CD4-positive, alpha-beta T cell (primary cell): ENCODE data around the gene ALK. TPM values are rescaled to one million over a fixed set of nuclear protein-coding genes. Genes with fewer than 3 reads are reported as not detected.

Experiments
- ATAC-seq: fragments of 200-7000 bp; cut with Tn5 transposase; one replicate; pipeline ENCODE4 v1.10.0; 2022; ENCODE audit warnings: mild to moderate bottlenecking; ENCODE audit not compliant: poor library complexity
- CTCF ChIA-PET: fragments of 350-600 bp; sonication (Branson Sonifier 250); formaldehyde crosslinking; loops from one replicate; lab custom pipeline; 2021; ENCODE audit warnings: antibody characterized with exemption, inconsistent platforms; lab: Charles Lee
- POLR2A ChIA-PET: fragments of 350-600 bp; sonication (Branson Sonifier 250); formaldehyde crosslinking; loops from one replicate; lab custom pipeline; 2021; ENCODE audit warnings: antibody characterized with exemption, inconsistent platforms; lab: Charles Lee
- DNase-seq, 14 experiments: peaks; one replicate each; pipeline ENCODE4 v3.0.0-alpha.2; 2013 to 2020; ENCODE audit warnings: mixed read lengths in 2 of 14
- H3K27ac ChIP-seq, 2 donors: one replicate each; pipeline versions ENCODE4 v1.5.1 to v1.7.0; 2013; ENCODE audit warnings: low read length in 2 of 2, low read depth in 1 of 2, mild to moderate bottlenecking in 1 of 2
- H3K27me3 ChIP-seq, 2 experiments: 1 replicate in 1 of 2; 2 replicates in 1 of 2; pipeline versions ENCODE4 v1.6.1 to v1.7.0; 2013; ENCODE audit warnings: low read length in 2 of 2, control low read depth in 1 of 2, mild to moderate bottlenecking in 1 of 2, moderate library complexity in 1 of 2; ENCODE audit not compliant: insufficient read depth in 2 of 2, control insufficient read depth in 1 of 2
- H3K36me3 ChIP-seq: one replicate; pipeline ENCODE4 v1.6.1; 2013; ENCODE audit warnings: low read length, control low read depth; ENCODE audit not compliant: insufficient read depth
- H3K4me1 ChIP-seq: one replicate; pipeline ENCODE4 v1.6.1; 2013; ENCODE audit warnings: low read length, control low read depth; ENCODE audit not compliant: insufficient read depth
- H3K4me3 ChIP-seq: one replicate; pipeline ENCODE4 v1.5.1; 2013; ENCODE audit warnings: mild to moderate bottlenecking, low read length, moderate library complexity
- H3K9me3 ChIP-seq, 2 experiments: 1 replicate in 1 of 2; 2 replicates in 1 of 2; pipeline versions ENCODE4 v1.6.1 to v1.7.0; 2013; ENCODE audit warnings: low read length in 2 of 2, mild to moderate bottlenecking in 2 of 2, control low read depth in 1 of 2, moderate library complexity in 1 of 2; ENCODE audit not compliant: control insufficient read depth in 1 of 2, insufficient read depth in 1 of 2
- H3K27ac Mint-ChIP-seq: one replicate; pipeline ENCODE4 v1.8.0; 2020; ENCODE audit warnings: mixed read lengths
- H3K27me3 Mint-ChIP-seq: one replicate; pipeline ENCODE4 v1.8.0; 2021; ENCODE audit warnings: mixed read lengths
- H3K36me3 Mint-ChIP-seq: one replicate; pipeline ENCODE4 v1.8.0; 2021; ENCODE audit warnings: low read depth, mixed read lengths
- H3K4me1 Mint-ChIP-seq: one replicate; pipeline ENCODE4 v1.8.0; 2021; ENCODE audit warnings: low read depth, mixed read lengths
- H3K4me3 Mint-ChIP-seq: one replicate; pipeline ENCODE4 v1.8.0; 2020; ENCODE audit warnings: mild to moderate bottlenecking, mixed read lengths
- H3K9me3 Mint-ChIP-seq: one replicate; pipeline ENCODE4 v1.8.0; 2020; ENCODE audit warnings: mixed read lengths
- intact Hi-C, 2 experiments: fragments of 100-400 bp; cut with DNase I in 1 of 2; cut with micrococcal nuclease in 1 of 2; formaldehyde crosslinking; loops; one replicate each; pipeline versions ENCODE4 v1.15.1 to v1.9.0; 2023 to 2025; cut with DNase I, micrococcal nuclease
- total RNA-seq, 174 experiments: library from RNA in 2 of 174; stranded (reverse) in 2 of 174; gene quantifications; one replicate each; pipeline ENCODE4 v1.2.3 and lab custom pipeline; 2021 to 2026
- TF ChIP-seq, protein P1 (sequence below): fragments of 200-600 bp; IDR thresholded peaks from one replicate; pipeline ENCODE4 v1.8.0; 2022; ENCODE audit warnings: antibody characterized with exemption, mild to moderate bottlenecking

Gene ALK
- total RNA-seq, 2 experiments from 2014 or later: not detected

GRCh38 chr2:29394311-29394980 lies 526.9 kb downstream of the ALK start:
- intact Hi-C loops: no loop called here
- Mint-ChIP-seq H3K9me3 (no peaks in the 10 kb centered on the region), H3K27me3 (peaks cover 38% of the 10 kb centered on the region), H3K4me1 (no peaks in the 10 kb centered on the region), H3K36me3 (no peaks in the 10 kb centered on the region), H3K27ac (no peak overlapping the region), H3K4me3 (no peak overlapping the region)
- DNase-seq (no peak), ATAC-seq (no peak)
- Histone ChIP-seq H3K27ac (no peak overlapping the region), H3K36me3 (no peaks in the 10 kb centered on the region), H3K27me3 (peaks cover 0 to 3% of the 10 kb centered on the region in 2 experiments), H3K4me1 (no peaks in the 10 kb centered on the region), H3K4me3 (no peak overlapping the region), H3K9me3 (no peaks in the 10 kb centered on the region)
- TF ChIP-seq, protein P1, sequence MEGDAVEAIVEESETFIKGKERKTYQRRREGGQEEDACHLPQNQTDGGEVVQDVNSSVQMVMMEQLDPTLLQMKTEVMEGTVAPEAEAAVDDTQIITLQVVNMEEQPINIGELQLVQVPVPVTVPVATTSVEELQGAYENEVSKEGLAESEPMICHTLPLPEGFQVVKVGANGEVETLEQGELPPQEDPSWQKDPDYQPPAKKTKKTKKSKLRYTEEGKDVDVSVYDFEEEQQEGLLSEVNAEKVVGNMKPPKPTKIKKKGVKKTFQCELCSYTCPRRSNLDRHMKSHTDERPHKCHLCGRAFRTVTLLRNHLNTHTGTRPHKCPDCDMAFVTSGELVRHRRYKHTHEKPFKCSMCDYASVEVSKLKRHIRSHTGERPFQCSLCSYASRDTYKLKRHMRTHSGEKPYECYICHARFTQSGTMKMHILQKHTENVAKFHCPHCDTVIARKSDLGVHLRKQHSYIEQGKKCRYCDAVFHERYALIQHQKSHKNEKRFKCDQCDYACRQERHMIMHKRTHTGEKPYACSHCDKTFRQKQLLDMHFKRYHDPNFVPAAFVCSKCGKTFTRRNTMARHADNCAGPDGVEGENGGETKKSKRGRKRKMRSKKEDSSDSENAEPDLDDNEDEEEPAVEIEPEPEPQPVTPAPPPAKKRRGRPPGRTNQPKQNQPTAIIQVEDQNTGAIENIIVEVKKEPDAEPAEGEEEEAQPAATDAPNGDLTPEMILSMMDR: no peak
- CTCF ChIA-PET: no interaction called here
- POLR2A ChIA-PET: no interaction called here

GRCh38 chr2:29393676-29394075 lies 527.7 kb downstream of the ALK start:
- H3K27ac ChIP-seq: no peak overlapping the region
- H3K4me1 ChIP-seq: no peaks in the 10 kb centered on the region
- POLR2A ChIA-PET: no interaction called here
- intact Hi-C loops: no loop called here
- Mint-ChIP-seq H3K4me3 (no peak overlapping the region), H3K36me3 (no peaks in the 10 kb centered on the region), H3K27ac (no peak overlapping the region), H3K4me1 (no peaks in the 10 kb centered on the region), H3K27me3 (peaks cover 37% of the 10 kb centered on the region), H3K9me3 (no peaks in the 10 kb centered on the region)
- TF ChIP-seq, protein P1: no peak
- no peak overlapping the region for H3K4me3 ChIP-seq
- CTCF ChIA-PET: no interaction called here
- H3K36me3 ChIP-seq: no peaks in the 10 kb centered on the region
- H3K9me3 ChIP-seq: no peaks in the 10 kb centered on the region
- ATAC-seq (no peak), DNase-seq (no peak)
- H3K27me3 ChIP-seq: peaks cover 0 to 3% of the 10 kb centered on the region in 2 experiments

DNA sequence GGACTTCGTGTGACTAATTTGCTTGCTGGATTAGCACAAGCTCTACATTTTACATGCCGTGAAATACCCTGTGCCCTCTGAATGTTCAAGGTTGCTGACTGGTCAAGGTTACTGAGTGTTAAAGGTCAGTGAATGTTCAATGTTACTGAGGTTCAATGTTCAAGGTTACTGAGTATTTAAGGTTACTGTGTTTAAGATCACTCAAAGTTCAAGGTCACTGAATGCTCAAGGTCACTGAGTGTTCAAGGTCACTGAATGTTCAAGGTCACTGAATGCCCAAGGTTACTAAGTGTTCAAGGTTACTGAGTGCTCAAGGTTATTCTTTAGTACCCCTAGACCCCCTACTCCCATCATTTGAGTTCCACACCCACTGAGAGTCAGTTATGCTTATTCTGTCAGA lies 528.6 kb downstream of the ALK start:
- CTCF ChIA-PET: no interaction called here
- Mint-ChIP-seq H3K27ac (no peak overlapping the region), H3K4me1 (no peaks in the 10 kb centered on the region), H3K4me3 (no peak overlapping the region), H3K27me3 (peaks cover 40% of the 10 kb centered on the region), H3K9me3 (no peaks in the 10 kb centered on the region), H3K36me3 (no peaks in the 10 kb centered on the region)
- H3K36me3 ChIP-seq: no peaks in the 10 kb centered on the region
- H3K9me3 ChIP-seq: no peaks in the 10 kb centered on the region
- no peak overlapping the region for H3K27ac ChIP-seq
- DNase-seq (no peak), ATAC-seq (no peak)
- intact Hi-C loops: no loop called here
- POLR2A ChIA-PET: no interaction called here
- TF ChIP-seq, protein P1: no peak
- H3K4me3 ChIP-seq: no peak overlapping the region
- H3K4me1 ChIP-seq: no peaks in the 10 kb centered on the region
- H3K27me3 ChIP-seq: peaks cover 0 to under 1% of the 10 kb centered on the region in 2 experiments
